ENCODE measurements around the gene DCDC2.

- no peak for TF ChIP-seq POLR2AphosphoS5 (IDR thresholded peaks at IDR 0.05; ENCODE audit: low read depth, low read length)
- TF ChIP-seq REST (IDR thresholded peaks at IDR 0.05; ENCODE audit: insufficient read depth in 1 of 2, low read depth in 2 of 2, low read length in 2 of 2) = no peak
- TF ChIP-seq FOXP2 (optimal IDR thresholded peaks at IDR 0.05; ENCODE audit: borderline replicate concordance, extremely low read depth, extremely low read length, insufficient read depth) = no peak
- no peak for TF ChIP-seq SIN3A (IDR thresholded peaks at IDR 0.05; ENCODE audit: borderline replicate concordance, insufficient read depth, low read length)
- TF ChIP-seq TAF1 (IDR thresholded peaks at IDR 0.05; ENCODE audit: borderline replicate concordance, insufficient read depth, low read length) = no peak
Observed at GRCh38 chr6:24327756-24328155, 30.1 kb downstream of the DCDC2 start.

All from PFSK-1 (cell line).